GM12878 (cell line): Measurements from ENCODE around the gene ARID5B. TPM values are rescaled to one million over a fixed set of nuclear protein-coding genes. Genes with fewer than 3 reads are reported as not detected.
A peak's percentile ranks its signal among the peaks of the same experiment; 100 is the strongest.

Experiments
- ATAC-seq: fragments of 200-7000 bp; cut with Tn5 transposase; 3 replicates; pipeline ENCODE4 v1.9.1; 2020; ENCODE audit warnings: mild to moderate bottlenecking, moderate library complexity
- BruUV-seq: library from RNA; stranded (reverse); fragments of 400-500 nt; replicated peaks from 2 replicates; lab custom pipeline; 2021; lab: Mats Ljungman, UMichigan
- CTCF ChIA-PET: fragments of 300-600 bp; sonication (Branson Sonifier 250); formaldehyde crosslinking; extraction: SDS; loops from one replicate; lab custom pipeline; 2021; ENCODE audit warnings: inconsistent platforms; lab: Yijun Ruan, JAX
- POLR2A ChIA-PET: fragments of 350-600 bp; formaldehyde crosslinking; extraction: SDS; loops from one replicate; lab custom pipeline; 2021; ENCODE audit warnings: inconsistent platforms; lab: Charles Lee
- RAD21 ChIA-PET: fragments of 300-600 bp; sonication (Branson Sonifier 250); formaldehyde crosslinking; loops from one replicate; lab custom pipeline; 2023; ENCODE audit warnings: antibody characterized with exemption; ENCODE audit not compliant: unreplicated experiment; lab: Charles Lee
- SMC1A ChIA-PET: fragments of 300-600 bp; sonication (Branson Sonifier 250); formaldehyde crosslinking; loops from one replicate; lab custom pipeline; 2023; ENCODE audit not compliant: unreplicated experiment, uncharacterized antibody; lab: Charles Lee
- DNase-seq: peaks from one replicate; pipeline ENCODE4 v3.0.0-alpha.2; 2011; ENCODE audit warnings: low read depth, low spot score
- FAIRE-seq: peaks from 3 replicates; lab custom pipeline; 2011; peaks lifted over from hg19 to GRCh38; lab: Jason Lieb, UNC
- H2AFZ ChIP-seq: 2 replicates; pipeline ENCODE4 v1.6.0; 2011; ENCODE audit warnings: low read depth, low read length, control low read depth; ENCODE audit not compliant: control insufficient read depth
- H3K27ac ChIP-seq: 2 replicates; pipeline ENCODE4 v1.5.1; 2011; ENCODE audit warnings: control low read depth; ENCODE audit not compliant: control insufficient read depth, insufficient read depth
- H3K27me3 ChIP-seq, 2 experiments: replicated peaks in 1 of 2; 2 replicates each; pipeline versions ENCODE4 v1.6.0 to v1.6.1; 2011; ENCODE audit warnings: low read length in 1 of 2; ENCODE audit not compliant: control insufficient read depth in 2 of 2, insufficient read depth in 2 of 2
- H3K36me3 ChIP-seq, 2 experiments: 2 replicates each; pipeline ENCODE4 v1.5.1; 2011; ENCODE audit warnings: low read length in 1 of 2; ENCODE audit not compliant: control insufficient read depth in 2 of 2, insufficient read depth in 2 of 2
- H3K4me1 ChIP-seq: 2 replicates; pipeline ENCODE4 v1.6.1; 2011; ENCODE audit warnings: mild to moderate bottlenecking, low read length, moderate library complexity, mixed read lengths; ENCODE audit not compliant: control insufficient read depth, insufficient read depth
- H3K4me2 ChIP-seq: 2 replicates; pipeline ENCODE4 v1.6.0; 2011; ENCODE audit warnings: control low read depth; ENCODE audit not compliant: control insufficient read depth, insufficient read depth
- H3K4me3 ChIP-seq: fragments of 200-600 bp; sonication (generic); 2 replicates; pipeline ENCODE4 v1.5.1; 2016
- H3K79me2 ChIP-seq: 2 replicates; pipeline ENCODE4 v1.6.0; 2011; ENCODE audit warnings: low read length; ENCODE audit not compliant: control insufficient read depth, insufficient read depth
- H3K9ac ChIP-seq: 2 replicates; pipeline ENCODE4 v1.8.0; 2011; ENCODE audit warnings: low read length, control low read depth, mixed read lengths; ENCODE audit not compliant: control insufficient read depth, insufficient read depth
- H3K9me3 ChIP-seq: replicated peaks from 3 replicates; pipeline ENCODE4 v1.5.1; 2011; ENCODE audit warnings: mild to moderate bottlenecking, low read length; ENCODE audit not compliant: control insufficient read depth, insufficient read depth
- H4K20me1 ChIP-seq: 2 replicates; pipeline ENCODE4 v1.6.0; 2011; ENCODE audit not compliant: control insufficient read depth, insufficient read depth
- BHLHE40 ChIP-seq, 2 experiments: fragments of 450-650 bp in 1 of 2; IDR thresholded peaks; 2 replicates each; pipeline ENCODE4 v1.6.1; 2011 to 2017; ENCODE audit warnings: low read depth in 2 of 2, borderline replicate concordance in 1 of 2, improper control_type of control experiment in 1 of 2, low read length in 1 of 2, mild to moderate bottlenecking in 1 of 2
- EGR1 ChIP-seq, 2 experiments: IDR thresholded peaks; 1 replicate in 1 of 2; 2 replicates in 1 of 2; pipeline ENCODE4 v1.6.1; 2011 to 2012; ENCODE audit warnings: low read depth in 2 of 2, low read length in 2 of 2, borderline replicate concordance in 1 of 2, mild to moderate bottlenecking in 1 of 2, moderate library complexity in 1 of 2
- FOXM1 ChIP-seq: IDR thresholded peaks from 2 replicates; pipeline ENCODE4 v1.6.1; 2012; ENCODE audit warnings: low read depth, mild to moderate bottlenecking, inconsistent platforms, low read length, moderate library complexity
- LARP7 ChIP-seq: fragments of 450-650 bp; IDR thresholded peaks from 2 replicates; pipeline ENCODE4 v1.6.1; 2017; ENCODE audit warnings: mild to moderate bottlenecking
- MYB ChIP-seq: fragments of 150-350 bp; IDR thresholded peaks from 2 replicates; pipeline ENCODE4 v1.6.1; 2014; ENCODE audit warnings: mild to moderate bottlenecking, low read depth, low read length, borderline replicate concordance
- RAD51 ChIP-seq: fragments of 450-650 bp; IDR thresholded peaks from 2 replicates; pipeline ENCODE4 v1.6.1; 2016; ENCODE audit warnings: moderate library complexity, mild to moderate bottlenecking, inconsistent platforms
- RCOR1 ChIP-seq: conservative IDR thresholded peaks from 2 replicates; pipeline ENCODE4 v1.6.1; 2012; ENCODE audit warnings: low read depth, low read length, improper control_type of control experiment
- SIX5 ChIP-seq: IDR thresholded peaks from 2 replicates; pipeline ENCODE4 v1.6.1; 2011; ENCODE audit warnings: mild to moderate bottlenecking, low read depth, low read length, moderate library complexity; ENCODE audit not compliant: severe bottlenecking
- SRF ChIP-seq, 2 experiments: IDR thresholded peaks; 2 replicates each; pipeline ENCODE4 v1.6.1; 2011; ENCODE audit warnings: low read depth in 2 of 2, low read length in 2 of 2, mild to moderate bottlenecking in 1 of 2, moderate library complexity in 1 of 2
- STAT3 ChIP-seq: IDR thresholded peaks from 2 replicates; pipeline ENCODE4 v1.6.1; 2011; ENCODE audit warnings: low read depth, low read length, improper control_type of control experiment
- YBX1 ChIP-seq: fragments of 450-650 bp; IDR thresholded peaks from 2 replicates; pipeline ENCODE4 v1.6.1; 2016; ENCODE audit warnings: antibody characterized with exemption
- ZNF274 ChIP-seq: IDR thresholded peaks from one replicate; pipeline ENCODE4 v1.8.0; 2011; ENCODE audit not compliant: insufficient read length, insufficient read depth
- ZNF384 ChIP-seq: IDR thresholded peaks from 2 replicates; pipeline ENCODE4 v1.6.1; 2012; ENCODE audit warnings: low read depth, mild to moderate bottlenecking, low read length, improper control_type of control experiment, borderline replicate concordance
- WGBS: methylation state at CpG from one replicate; pipeline ENCODE4 v1.1.6; 2016; ENCODE audit warnings: low lambda C conversion rate; ENCODE audit not compliant: insufficient replicate concordance, insufficient coverage; ENCODE audit errors: missing lambda C conversion rate; 5-methylcytosine and 5-hydroxymethylcytosine counted together
- in situ Hi-C: fragments of 300-500 bp; cut with MboI; formaldehyde crosslinking; loops from 9 replicates; pipeline ENCODE4 v1.14.3; 2018; ENCODE audit warnings: mixed read lengths
- intact Hi-C: fragments of 100-400 bp; cut with micrococcal nuclease; formaldehyde crosslinking; loops from one replicate; pipeline ENCODE4 v1.14.2; 2022; ENCODE audit not compliant: unreplicated experiment
- polyA plus RNA-seq, 11 experiments: library from polyadenylated mRNA; depleted of rRNA in 4 of 11; unstranded in 6 of 11; stranded (reverse) in 5 of 11; fragments of >200 nt; fragmentation: Nextera tagmentation in 4 of 11; fragmentation: Illumina TruSeq in 1 of 11; extraction: Ambion mirVana in 4 of 11; extraction: Trizol in 1 of 11; gene quantifications; 1 replicate in 1 of 11; 2 replicates in 10 of 11; pipeline versions ENCODE4 v1.2.1 to v1.2.3, GENCODE V29; 2011 to 2016; ENCODE audit warnings: inconsistent platforms in 2 of 11, missing spikeins in 2 of 11, low read depth in 1 of 11
- total RNA-seq, 4 experiments: library from RNA; depleted of rRNA in 3 of 4; stranded (reverse); fragments of >200 nt in 3 of 4; fragmentation: Illumina TruSeq in 1 of 4; extraction: Trizol in 1 of 4; gene quantifications; 2 replicates each; pipeline versions ENCODE4 v1.2.1 to v1.2.3, GENCODE V29; 2013 to 2021
- TF ChIP-seq, protein P1 (sequence below): IDR thresholded peaks from 2 replicates; pipeline ENCODE4 v1.6.1; 2011; ENCODE audit warnings: mild to moderate bottlenecking, low read depth, low read length, moderate library complexity; ENCODE audit not compliant: insufficient replicate concordance

The ARID5B gene
- total and polyA plus RNA-seq, 10 of the 15 experiments (the other 5 are each of a cell fraction or from before 2014, with no cell fraction given), result 2.7 to 8.5 (median 6.1) TPM

DNA sequence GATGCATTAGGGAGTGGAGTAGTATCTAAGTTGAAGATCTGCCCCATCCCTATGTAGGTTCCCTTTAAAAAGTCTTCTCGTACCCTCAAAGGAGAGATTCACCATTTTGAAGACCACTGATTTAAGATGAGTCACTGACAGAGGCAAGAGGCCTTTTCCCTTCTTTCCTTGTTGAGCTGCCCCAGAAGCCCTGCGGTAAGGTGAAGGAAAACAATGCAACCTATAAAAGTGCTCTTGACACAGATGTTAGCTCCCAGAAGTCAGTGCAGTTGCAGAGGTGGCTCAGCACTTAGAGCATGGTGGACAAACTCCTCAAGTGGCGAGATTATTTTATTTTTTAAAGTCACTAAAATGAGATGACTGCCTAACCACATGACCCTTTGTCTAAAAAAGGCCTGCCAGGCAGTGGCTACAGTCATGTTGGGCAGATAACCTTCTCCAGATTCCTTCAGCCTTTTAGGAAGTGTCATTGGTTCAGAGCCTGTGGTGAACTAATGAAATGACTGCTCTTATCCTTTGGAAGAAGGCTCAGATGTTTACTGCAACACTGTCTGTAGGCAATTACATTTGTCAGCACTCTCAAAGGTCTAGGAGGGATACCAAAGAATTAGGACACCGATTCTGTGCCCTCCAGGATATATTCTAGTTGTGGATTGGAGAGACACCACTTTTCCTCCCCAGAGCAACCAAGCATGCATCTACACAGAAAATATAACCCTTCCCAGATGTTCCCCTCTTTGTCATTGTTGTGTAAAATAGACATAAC is 88.7 kb downstream of the ARID5B start:
- ATAC-seq (no peak), DNase-seq (no peak), FAIRE-seq (no peak)
- Histone ChIP-seq H3K79me2 (peaks cover 56% of the 10 kb centered on the region), H2AFZ (no peak overlapping the region), H3K4me1 (peaks cover 53% of the 10 kb centered on the region), H3K9ac (no peak overlapping the region), H4K20me1 (no peaks in the 10 kb centered on the region), H3K9me3 (no peaks in the 10 kb centered on the region), H3K36me3 (no peaks in the 10 kb centered on the region), H3K4me3 (no peak overlapping the region), H3K27ac (peak overlapping the region; percentile 41), H3K4me2 (no peak overlapping the region), H3K27me3 (no peaks in the 10 kb centered on the region)
- in situ Hi-C loops, result no loop called here
- no TSS peak for BruUV-seq
- WGBS, result 97% methylated on average over 4 of the region's 4 CpGs
- ChIA-PET SMC1A (interaction anchor here (0.9 to 3.3 kb wide), 4 partner anchors 8 to 83 kb away, joined by 3 to 13 read pairs (median 6); no protein-coding TSS in a partner anchor), CTCF (interaction anchor here (1.3 kb wide), 1 partner anchor 89 kb away, joined by 3 read pairs; the partner anchor contains the start of gene ARID5B), POLR2A (interaction anchor here (0.5 kb wide), 1 partner anchor 94 kb away, joined by 3 read pairs; no protein-coding TSS in a partner anchor), RAD21 (no interaction called here)
- TF ChIP-seq RAD51, result no peak
- no peak for TF ChIP-seq LARP7
- no peak for TF ChIP-seq MYB
- TF ChIP-seq SRF (IDR thresholded peaks at IDR 0.05; ENCODE audit: low read depth in 2 of 2, low read length in 2 of 2), result no peak
- no peak for TF ChIP-seq SIX5
- TF ChIP-seq BHLHE40 (IDR thresholded peaks at IDR 0.05; ENCODE audit: borderline replicate concordance in 1 of 2, low read depth in 2 of 2, low read length in 1 of 2), result no peak
- TF ChIP-seq EGR1 (IDR thresholded peaks at IDR 0.05; ENCODE audit: borderline replicate concordance in 1 of 2, low read depth in 2 of 2, low read length in 2 of 2), result no peak
- no peak for TF ChIP-seq YBX1
- no peak for TF ChIP-seq FOXM1
- TF ChIP-seq RCOR1, result no peak
- no peak for TF ChIP-seq STAT3
- no peak for TF ChIP-seq ZNF384
- no peak for TF ChIP-seq ZNF274
- TF ChIP-seq, protein P1, sequence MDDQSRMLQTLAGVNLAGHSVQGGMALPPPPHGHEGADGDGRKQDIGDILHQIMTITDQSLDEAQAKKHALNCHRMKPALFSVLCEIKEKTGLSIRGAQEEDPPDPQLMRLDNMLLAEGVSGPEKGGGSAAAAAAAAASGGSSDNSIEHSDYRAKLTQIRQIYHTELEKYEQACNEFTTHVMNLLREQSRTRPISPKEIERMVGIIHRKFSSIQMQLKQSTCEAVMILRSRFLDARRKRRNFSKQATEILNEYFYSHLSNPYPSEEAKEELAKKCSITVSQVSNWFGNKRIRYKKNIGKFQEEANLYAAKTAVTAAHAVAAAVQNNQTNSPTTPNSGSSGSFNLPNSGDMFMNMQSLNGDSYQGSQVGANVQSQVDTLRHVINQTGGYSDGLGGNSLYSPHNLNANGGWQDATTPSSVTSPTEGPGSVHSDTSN, result no peak
- intact Hi-C loops, result loop anchor here (2.0 to 5.0 kb wide), 2 partner anchors 57 to 89 kb away; partner anchors contain the start of gene ARID5B
